GM12878 (cell line): ENCODE measurements around the gene DSTYK. TPM values are rescaled to one million over a fixed set of nuclear protein-coding genes. Genes with fewer than 3 reads are reported as not detected.
A peak's percentile ranks its signal among the peaks of the same experiment; 100 is the strongest.

ENCODE experiments used
- ATAC-seq: fragments of 200-7000 bp; cut with Tn5 transposase; 3 replicates; pipeline ENCODE4 v1.9.1; 2020; ENCODE audit warnings: mild to moderate bottlenecking, moderate library complexity
- BruUV-seq: library from RNA; stranded (reverse); fragments of 400-500 nt; replicated peaks from 2 replicates; lab custom pipeline; 2021; lab: Mats Ljungman, UMichigan
- CTCF ChIA-PET: fragments of 300-600 bp; sonication (Branson Sonifier 250); formaldehyde crosslinking; extraction: SDS; loops from one replicate; lab custom pipeline; 2021; ENCODE audit warnings: inconsistent platforms; lab: Yijun Ruan, JAX
- POLR2A ChIA-PET: fragments of 350-600 bp; formaldehyde crosslinking; extraction: SDS; loops from one replicate; lab custom pipeline; 2021; ENCODE audit warnings: inconsistent platforms; lab: Charles Lee
- RAD21 ChIA-PET: fragments of 300-600 bp; sonication (Branson Sonifier 250); formaldehyde crosslinking; loops from one replicate; lab custom pipeline; 2023; ENCODE audit warnings: antibody characterized with exemption; ENCODE audit not compliant: unreplicated experiment; lab: Charles Lee
- SMC1A ChIA-PET: fragments of 300-600 bp; sonication (Branson Sonifier 250); formaldehyde crosslinking; loops from one replicate; lab custom pipeline; 2023; ENCODE audit not compliant: unreplicated experiment, uncharacterized antibody; lab: Charles Lee
- DNase-seq: peaks from one replicate; pipeline ENCODE4 v3.0.0-alpha.2; 2011; ENCODE audit warnings: low read depth, low spot score
- FAIRE-seq: peaks from 3 replicates; lab custom pipeline; 2011; peaks lifted over from hg19 to GRCh38; lab: Jason Lieb, UNC
- H2AFZ ChIP-seq: 2 replicates; pipeline ENCODE4 v1.6.0; 2011; ENCODE audit warnings: low read depth, low read length, control low read depth; ENCODE audit not compliant: control insufficient read depth
- H3K27ac ChIP-seq: 2 replicates; pipeline ENCODE4 v1.5.1; 2011; ENCODE audit warnings: control low read depth; ENCODE audit not compliant: control insufficient read depth, insufficient read depth
- H3K27me3 ChIP-seq, 2 experiments: replicated peaks in 1 of 2; 2 replicates each; pipeline versions ENCODE4 v1.6.0 to v1.6.1; 2011; ENCODE audit warnings: low read length in 1 of 2; ENCODE audit not compliant: control insufficient read depth in 2 of 2, insufficient read depth in 2 of 2
- H3K36me3 ChIP-seq, 2 experiments: 2 replicates each; pipeline ENCODE4 v1.5.1; 2011; ENCODE audit warnings: low read length in 1 of 2; ENCODE audit not compliant: control insufficient read depth in 2 of 2, insufficient read depth in 2 of 2
- H3K4me1 ChIP-seq: 2 replicates; pipeline ENCODE4 v1.6.1; 2011; ENCODE audit warnings: mild to moderate bottlenecking, low read length, moderate library complexity, mixed read lengths; ENCODE audit not compliant: control insufficient read depth, insufficient read depth
- H3K4me2 ChIP-seq: 2 replicates; pipeline ENCODE4 v1.6.0; 2011; ENCODE audit warnings: control low read depth; ENCODE audit not compliant: control insufficient read depth, insufficient read depth
- H3K4me3 ChIP-seq: fragments of 200-600 bp; sonication (generic); 2 replicates; pipeline ENCODE4 v1.5.1; 2016
- H3K79me2 ChIP-seq: 2 replicates; pipeline ENCODE4 v1.6.0; 2011; ENCODE audit warnings: low read length; ENCODE audit not compliant: control insufficient read depth, insufficient read depth
- H3K9ac ChIP-seq: 2 replicates; pipeline ENCODE4 v1.8.0; 2011; ENCODE audit warnings: low read length, control low read depth, mixed read lengths; ENCODE audit not compliant: control insufficient read depth, insufficient read depth
- H3K9me3 ChIP-seq: replicated peaks from 3 replicates; pipeline ENCODE4 v1.5.1; 2011; ENCODE audit warnings: mild to moderate bottlenecking, low read length; ENCODE audit not compliant: control insufficient read depth, insufficient read depth
- H4K20me1 ChIP-seq: 2 replicates; pipeline ENCODE4 v1.6.0; 2011; ENCODE audit not compliant: control insufficient read depth, insufficient read depth
- ATF7 ChIP-seq: fragments of 450-650 bp; IDR thresholded peaks from 2 replicates; pipeline ENCODE4 v1.6.1; 2016; ENCODE audit warnings: low read depth, mild to moderate bottlenecking
- BMI1 ChIP-seq: fragments of 450-650 bp; IDR thresholded peaks from 2 replicates; pipeline ENCODE4 v1.6.1; 2016; ENCODE audit warnings: mild to moderate bottlenecking, moderate library complexity, borderline replicate concordance
- CHD1 ChIP-seq: IDR thresholded peaks from 2 replicates; pipeline ENCODE4 v1.6.1; 2012; ENCODE audit warnings: low read depth, low read length, improper control_type of control experiment
- IKZF1 ChIP-seq: fragments of 450-650 bp; conservative IDR thresholded peaks from 2 replicates; pipeline ENCODE4 v1.6.1; 2017; ENCODE audit warnings: antibody characterized with exemption, mild to moderate bottlenecking
- IRF4 ChIP-seq: IDR thresholded peaks from 2 replicates; pipeline ENCODE4 v1.6.1; 2011; ENCODE audit warnings: low read depth, low read length
- IRF5 ChIP-seq: fragments of 450-650 bp; IDR thresholded peaks from 2 replicates; pipeline ENCODE4 v1.6.1; 2017; ENCODE audit warnings: borderline replicate concordance
- MEF2B ChIP-seq: fragments of 450-650 bp; IDR thresholded peaks from 2 replicates; pipeline ENCODE4 v1.6.1; 2018; ENCODE audit warnings: mild to moderate bottlenecking, moderate library complexity; ENCODE audit not compliant: partially characterized antibody, poor library complexity, severe bottlenecking
- MYB ChIP-seq: fragments of 150-350 bp; IDR thresholded peaks from 2 replicates; pipeline ENCODE4 v1.6.1; 2014; ENCODE audit warnings: mild to moderate bottlenecking, low read depth, low read length, borderline replicate concordance
- NFIC ChIP-seq: IDR thresholded peaks from 2 replicates; pipeline ENCODE4 v1.6.1; 2012; ENCODE audit warnings: low read depth, mild to moderate bottlenecking, inconsistent platforms, low read length, moderate library complexity
- NFYA ChIP-seq: IDR thresholded peaks from 2 replicates; pipeline ENCODE4 v1.6.1; 2011; ENCODE audit warnings: low read depth, mild to moderate bottlenecking, low read length, improper control_type of control experiment, borderline replicate concordance
- PAX5 ChIP-seq: IDR thresholded peaks from 2 replicates; pipeline ENCODE4 v1.6.1; 2011; ENCODE audit warnings: low read depth, low read length, borderline replicate concordance
- RCOR1 ChIP-seq: conservative IDR thresholded peaks from 2 replicates; pipeline ENCODE4 v1.6.1; 2012; ENCODE audit warnings: low read depth, low read length, improper control_type of control experiment
- RELB ChIP-seq: fragments of 450-650 bp; IDR thresholded peaks from 2 replicates; pipeline ENCODE4 v1.6.1; 2017; ENCODE audit warnings: low read depth, mild to moderate bottlenecking, moderate library complexity
- RUNX3 ChIP-seq: IDR thresholded peaks from 2 replicates; pipeline ENCODE4 v1.6.1; 2012; ENCODE audit warnings: low read length, inconsistent platforms
- SP1 ChIP-seq: IDR thresholded peaks from one replicate; pipeline ENCODE4 v1.6.1; 2011; ENCODE audit warnings: low read depth, low read length
- SPI1 ChIP-seq: IDR thresholded peaks from 2 replicates; pipeline ENCODE4 v1.6.1; 2011; ENCODE audit warnings: low read depth, mild to moderate bottlenecking, low read length, moderate library complexity, borderline replicate concordance; ENCODE audit not compliant: insufficient read depth
- STAT3 ChIP-seq: IDR thresholded peaks from 2 replicates; pipeline ENCODE4 v1.6.1; 2011; ENCODE audit warnings: low read depth, low read length, improper control_type of control experiment
- YBX1 ChIP-seq: fragments of 450-650 bp; IDR thresholded peaks from 2 replicates; pipeline ENCODE4 v1.6.1; 2016; ENCODE audit warnings: antibody characterized with exemption
- ZNF217 ChIP-seq: fragments of 450-650 bp; IDR thresholded peaks from 2 replicates; pipeline ENCODE4 v1.6.1; 2017; ENCODE audit warnings: antibody characterized with exemption, mild to moderate bottlenecking
- ZNF622 ChIP-seq: fragments of 450-650 bp; IDR thresholded peaks from 2 replicates; pipeline ENCODE4 v1.6.1; 2017; ENCODE audit warnings: mild to moderate bottlenecking, inconsistent platforms
- WGBS: methylation state at CpG from one replicate; pipeline ENCODE4 v1.1.6; 2016; ENCODE audit warnings: low lambda C conversion rate; ENCODE audit not compliant: insufficient replicate concordance, insufficient coverage; ENCODE audit errors: missing lambda C conversion rate; 5-methylcytosine and 5-hydroxymethylcytosine counted together
- in situ Hi-C: fragments of 300-500 bp; cut with MboI; formaldehyde crosslinking; loops from 9 replicates; pipeline ENCODE4 v1.14.3; 2018; ENCODE audit warnings: mixed read lengths
- intact Hi-C: fragments of 100-400 bp; cut with micrococcal nuclease; formaldehyde crosslinking; loops from one replicate; pipeline ENCODE4 v1.14.2; 2022; ENCODE audit not compliant: unreplicated experiment
- polyA plus RNA-seq, 11 experiments: library from polyadenylated mRNA; depleted of rRNA in 4 of 11; unstranded in 6 of 11; stranded (reverse) in 5 of 11; fragments of >200 nt; fragmentation: Nextera tagmentation in 4 of 11; fragmentation: Illumina TruSeq in 1 of 11; extraction: Ambion mirVana in 4 of 11; extraction: Trizol in 1 of 11; gene quantifications; 1 replicate in 1 of 11; 2 replicates in 10 of 11; pipeline versions ENCODE4 v1.2.1 to v1.2.3, GENCODE V29; 2011 to 2016; ENCODE audit warnings: inconsistent platforms in 2 of 11, missing spikeins in 2 of 11, low read depth in 1 of 11
- total RNA-seq, 4 experiments: library from RNA; depleted of rRNA in 3 of 4; stranded (reverse); fragments of >200 nt in 3 of 4; fragmentation: Illumina TruSeq in 1 of 4; extraction: Trizol in 1 of 4; gene quantifications; 2 replicates each; pipeline versions ENCODE4 v1.2.1 to v1.2.3, GENCODE V29; 2013 to 2021
- TF ChIP-seq, protein P1 (sequence below): fragments of 450-650 bp; IDR thresholded peaks from 2 replicates; pipeline ENCODE4 v1.6.1; 2017; ENCODE audit warnings: mild to moderate bottlenecking

The DSTYK gene
- total and polyA plus RNA-seq, 10 of the 15 experiments (the other 5 are each of a cell fraction or from before 2014, with no cell fraction given), result 2.7 to 5.5 (median 3.6) TPM

DNA sequence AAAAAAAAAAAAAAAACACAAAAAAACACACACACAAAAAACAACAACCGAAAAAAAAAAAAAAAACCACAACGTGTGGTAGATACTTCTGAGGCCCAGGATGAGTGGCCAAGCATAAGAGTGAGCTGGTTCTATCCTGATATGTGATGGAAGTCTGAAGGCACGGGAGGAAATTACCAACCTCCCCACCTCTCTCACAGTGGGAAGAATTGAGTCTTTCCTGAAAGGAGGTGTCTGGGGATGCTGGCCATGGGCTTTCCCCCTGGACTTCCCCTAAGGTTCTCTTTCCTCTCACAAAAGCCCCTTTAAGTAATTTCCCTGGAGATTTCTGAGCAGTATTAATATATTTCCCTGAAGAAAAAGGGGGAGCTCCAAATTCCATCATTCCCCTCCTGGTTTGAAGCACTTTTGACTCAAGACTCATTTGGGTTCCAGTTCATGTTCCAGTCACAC lies 21.5 kb upstream of the DSTYK start:
- peak overlapping the region; percentile 6; the same call in 1 of the 2 replicates for H3K27ac ChIP-seq
- FAIRE-seq, result no peak
- no peak overlapping the region for H3K9ac ChIP-seq
- peak overlapping the region; percentile 50 for H3K4me2 ChIP-seq
- WGBS, result 17% methylated on average over 2 of the region's 3 CpGs
- SMC1A ChIA-PET, result interaction anchor here (1.0 to 12.1 kb wide), 7 partner anchors 9 to 93 kb away, joined by 3 to 427 read pairs (median 4); no protein-coding TSS in a partner anchor
- no peaks in the 10 kb centered on the region for H3K79me2 ChIP-seq
- H3K4me1 ChIP-seq, result peaks cover 42% of the 10 kb centered on the region
- H3K9me3 ChIP-seq, result no peaks in the 10 kb centered on the region
- no peaks in the 10 kb centered on the region for H4K20me1 ChIP-seq
- POLR2A ChIA-PET, result interaction anchor here (0.7 to 1.9 kb wide), 6 partner anchors 10 to 93 kb away, joined by 3 to 8 read pairs (median 4); no protein-coding TSS in a partner anchor
- H3K27me3 ChIP-seq, result peaks cover 0 to 4% of the 10 kb centered on the region in 2 experiments; a peak in 1 of 4 replicates
- RAD21 ChIA-PET, result interaction anchor here (0.8 to 24.5 kb wide), 4 partner anchors 20 to 426 kb away, joined by 3 to 728 read pairs (median 9); no protein-coding TSS in a partner anchor
- BruUV-seq, result no TSS peak
- H2AFZ ChIP-seq, result no peak overlapping the region
- no peaks in the 10 kb centered on the region for H3K36me3 ChIP-seq
- no peak for DNase-seq
- CTCF ChIA-PET, result interaction anchor here (0.7 to 19.1 kb wide), 4 partner anchors 19 to 171 kb away, joined by 3 to 836 read pairs (median 4); no protein-coding TSS in a partner anchor
- ATAC-seq, result peak; percentile 15
- no peak overlapping the region for H3K4me3 ChIP-seq
- intact Hi-C loops, result no loop called here
- in situ Hi-C loops, result no loop called here
- TF ChIP-seq NFIC (peak; percentile 52; the same call in 1 of the 2 replicates), RCOR1 (no peak), NFYA (no peak), RELB (peak; percentile 88), MYB (no peak), MEF2B (peak; percentile 63), ZNF217 (no peak), IRF4 (no peak), SPI1 (no peak), CHD1 (no peak), ATF7 (0 out of 2 replicates have a peak, but pooled peaks have one; percentile 11), YBX1 (no peak), PAX5 (no peak), IKZF1 (peak; percentile 70), RUNX3 (peak; percentile 68), BMI1 (no peak), IRF5 (no peak), ZNF622 (no peak), STAT3 (no peak), SP1 (no peak)
- TF ChIP-seq, protein P1, sequence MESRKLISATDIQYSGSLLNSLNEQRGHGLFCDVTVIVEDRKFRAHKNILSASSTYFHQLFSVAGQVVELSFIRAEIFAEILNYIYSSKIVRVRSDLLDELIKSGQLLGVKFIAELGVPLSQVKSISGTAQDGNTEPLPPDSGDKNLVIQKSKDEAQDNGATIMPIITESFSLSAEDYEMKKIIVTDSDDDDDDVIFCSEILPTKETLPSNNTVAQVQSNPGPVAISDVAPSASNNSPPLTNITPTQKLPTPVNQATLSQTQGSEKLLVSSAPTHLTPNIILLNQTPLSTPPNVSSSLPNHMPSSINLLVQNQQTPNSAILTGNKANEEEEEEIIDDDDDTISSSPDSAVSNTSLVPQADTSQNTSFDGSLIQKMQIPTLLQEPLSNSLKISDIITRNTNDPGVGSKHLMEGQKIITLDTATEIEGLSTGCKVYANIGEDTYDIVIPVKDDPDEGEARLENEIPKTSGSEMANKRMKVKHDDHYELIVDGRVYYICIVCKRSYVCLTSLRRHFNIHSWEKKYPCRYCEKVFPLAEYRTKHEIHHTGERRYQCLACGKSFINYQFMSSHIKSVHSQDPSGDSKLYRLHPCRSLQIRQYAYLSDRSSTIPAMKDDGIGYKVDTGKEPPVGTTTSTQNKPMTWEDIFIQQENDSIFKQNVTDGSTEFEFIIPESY, result no peak
